ENCODE results near the gene RAB9A. TPM values are rescaled to one million over a fixed set of nuclear protein-coding genes. Genes with fewer than 3 reads are reported as not detected.
"Not testable (repeated sequence)": the region's sequence is repeated elsewhere in the genome, so short reads cannot be mapped to it uniquely, and the experiment has no call there.

Gene RAB9A
- total RNA-seq = 10 to 100 TPM; 26.6 to 29.6 TPM

- CTCF ChIA-PET = interaction anchor here (1.6 kb wide), 1 partner anchor 46 kb away, joined by 6 read pairs; the partner anchor contains the start of genes OFD1 and TRAPPC2
- POLR2A ChIA-PET = interaction anchor here (0.6 to 1.9 kb wide), 6 partner anchors 9 to 607 kb away, joined by 3 to 9 read pairs (median 4); partner anchors contain the start of genes OFD1 and TRAPPC2
Measured at GRCh38 chrX:13688958-13689740, at the start of gene RAB9A. Gene RAB9A, plus strand, starts transcription at chrX:13689128. Its CDS starts 19,619 bp downstream, at chrX:13708747.

GRCh38 chrX:13641684-13642083 is 47.2 kb upstream of the RAB9A start:
- CTCF ChIA-PET, POLR2A ChIA-PET: not testable (repeated sequence)

GRCh38 chrX:13645464-13646153 is 43.3 kb upstream of the RAB9A start:
- CTCF ChIA-PET = interaction anchor here (0.6 to 1.5 kb wide), 7 partner anchors 12 to 699 kb away, joined by 3 to 7 read pairs (median 3); partner anchors contain the start of gene GEMIN8
- POLR2A ChIA-PET = no interaction called here

GRCh38 chrX:13646154-13646549 is 42.8 kb upstream of the RAB9A start:
- ChIA-PET POLR2A (no interaction called here), CTCF (interaction anchor here (0.6 to 1.5 kb wide), 7 partner anchors 12 to 699 kb away, joined by 3 to 7 read pairs (median 3); partner anchors contain the start of gene GEMIN8)

- POLR2A ChIA-PET = no interaction called here
- CTCF ChIA-PET = no interaction called here
Measured at GRCh38 chrX:13647709-13648212, 41.2 kb upstream of the RAB9A start.

GRCh38 chrX:13648336-13648735 is 40.6 kb upstream of the RAB9A start:
- CTCF ChIA-PET, POLR2A ChIA-PET: not testable (repeated sequence)

GRCh38 chrX:13649838-13650237 is 39.1 kb upstream of the RAB9A start:
- CTCF ChIA-PET = interaction anchor here (1.6 kb wide), 1 partner anchor 87 kb away, joined by 3 read pairs; no protein-coding TSS in a partner anchor
- POLR2A ChIA-PET = no interaction called here

- ChIA-PET POLR2A (no interaction called here), CTCF (interaction anchor here (1.6 kb wide), 1 partner anchor 86 kb away, joined by 3 read pairs; no protein-coding TSS in a partner anchor)
Measured at GRCh38 chrX:13650318-13650717, 38.6 kb upstream of the RAB9A start.

GRCh38 chrX:13651150-13651549 is 37.8 kb upstream of the RAB9A start:
- ChIA-PET POLR2A (no interaction called here), CTCF (no interaction called here)

- ChIA-PET POLR2A (interaction anchor here (1.0 kb wide), 1 partner anchor 82 kb away, joined by 4 read pairs; the partner anchor contains the start of genes OFD1 and TRAPPC2), CTCF (no interaction called here)
Measured at GRCh38 chrX:13652287-13652793, 36.6 kb upstream of the RAB9A start.

GRCh38 chrX:13652850-13653693 is 35.9 kb upstream of the RAB9A start, which contains the start of gene TCEANC:
Gene TCEANC, plus strand, starts transcription at chrX:13653141. Its CDS starts 9,368 bp downstream, at chrX:13662509.
- ChIA-PET CTCF (interaction anchor here (1.2 kb wide), 1 partner anchor 9 kb away, joined by 6 read pairs; no protein-coding TSS in a partner anchor), POLR2A (interaction anchor here (1.0 kb wide), 1 partner anchor 82 kb away, joined by 4 read pairs; the partner anchor contains the start of genes OFD1 and TRAPPC2)

- CTCF ChIA-PET = interaction anchor here (1.2 kb wide), 1 partner anchor 8 kb away, joined by 6 read pairs; no protein-coding TSS in a partner anchor
- POLR2A ChIA-PET = no interaction called here
Measured at GRCh38 chrX:13654116-13654515, 34.8 kb upstream of the RAB9A start.

GRCh38 chrX:13655674-13656073 is 33.3 kb upstream of the RAB9A start:
- POLR2A ChIA-PET = interaction anchor here (0.6 kb wide), 1 partner anchor 59 kb away, joined by 3 read pairs; no protein-coding TSS in a partner anchor
- CTCF ChIA-PET = interaction anchor here (1.2 kb wide), 1 partner anchor 79 kb away, joined by 3 read pairs; the partner anchor contains the start of genes OFD1 and TRAPPC2

GRCh38 chrX:13658602-13659001 is 30.3 kb upstream of the RAB9A start:
- ChIA-PET POLR2A (no interaction called here), CTCF (no interaction called here)

GRCh38 chrX:13659063-13659462 is 29.9 kb upstream of the RAB9A start:
- CTCF ChIA-PET = interaction anchor here (0.7 kb wide), 1 partner anchor 357 kb away, joined by 3 read pairs; no protein-coding TSS in a partner anchor
- POLR2A ChIA-PET = interaction anchor here (0.7 kb wide), 1 partner anchor 694 kb away, joined by 4 read pairs; no protein-coding TSS in a partner anchor

GRCh38 chrX:13661735-13662288 is 27.1 kb upstream of the RAB9A start:
- ChIA-PET POLR2A (interaction anchor here (1.3 kb wide), 1 partner anchor 26 kb away, joined by 9 read pairs; the partner anchor contains the start of gene RAB9A), CTCF (interaction anchor here (0.7 to 2.1 kb wide), 2 partner anchors 8 to 32 kb away, joined by 3 to 6 read pairs; no protein-coding TSS in a partner anchor)

- POLR2A ChIA-PET = interaction anchor here (1.3 kb wide), 1 partner anchor 26 kb away, joined by 9 read pairs; the partner anchor contains the start of gene RAB9A
- CTCF ChIA-PET = interaction anchor here (0.7 to 2.1 kb wide), 3 partner anchors 9 to 364 kb away, joined by 3 to 6 read pairs (median 3); no protein-coding TSS in a partner anchor
Measured at GRCh38 chrX:13662355-13662791, 26.6 kb upstream of the RAB9A start.

GRCh38 chrX:13664020-13664419 is 24.9 kb upstream of the RAB9A start:
- ChIA-PET CTCF (no interaction called here), POLR2A (no interaction called here)
